ENCODE data around the gene GLOD5. TPM values are rescaled to one million over a fixed set of nuclear protein-coding genes. Genes with fewer than 3 reads are reported as not detected.

The GLOD5 gene
- total and polyA plus RNA-seq, 9 of the 15 experiments (the other 6 are each of a cell fraction or from before 2014, with no cell fraction given), result 0.27 to 4.4 (median 2.2) TPM

DNA sequence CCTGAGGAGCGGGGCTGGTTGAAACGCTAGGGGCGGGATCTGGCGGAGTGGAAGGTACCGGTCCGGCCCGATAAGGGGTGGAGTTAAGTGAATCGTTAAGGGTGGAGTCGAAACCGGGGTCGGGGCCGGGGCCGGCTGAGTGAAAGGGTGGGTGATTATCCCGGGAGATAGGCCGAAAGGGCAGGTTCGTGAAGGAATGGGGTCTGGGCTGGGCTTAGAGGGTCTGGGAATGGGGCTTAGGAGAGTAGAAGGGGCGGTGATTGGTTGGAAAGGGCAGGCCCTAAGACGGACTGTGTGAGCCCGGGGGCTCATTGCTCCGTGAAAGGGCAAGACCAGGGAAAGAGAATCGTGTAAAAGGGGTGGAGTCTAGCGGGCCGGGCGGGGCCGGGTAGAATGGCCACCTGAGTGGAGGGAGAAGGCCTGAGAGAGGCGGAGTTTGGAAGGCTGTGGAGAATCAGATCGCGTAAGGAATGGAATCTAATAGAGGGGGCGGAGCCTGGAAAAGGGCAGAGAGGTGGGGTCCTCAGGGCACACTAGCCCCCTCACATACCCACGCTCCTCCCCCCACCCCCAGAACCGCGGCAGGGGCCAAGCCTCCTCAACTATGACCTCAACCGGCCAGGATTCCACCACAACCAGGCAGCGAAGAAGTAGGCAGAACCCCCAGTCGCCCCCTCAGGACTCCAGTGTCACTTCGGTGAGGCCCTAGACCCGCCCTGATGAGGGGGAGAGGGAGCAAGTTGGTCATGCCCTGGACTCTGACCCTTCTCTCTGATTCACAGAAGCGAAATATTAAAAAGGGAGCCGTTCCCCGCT is 40.8 kb downstream of the GLOD5 start (continued):
- TF ChIP-seq ZNF699 (CRISPR knock-in tag; IDR thresholded peaks at IDR 0.05; ENCODE audit: insufficient replicate concordance) (no peak), ZNF764 (CRISPR knock-in tag; IDR thresholded peaks at IDR 0.05; ENCODE audit: low read depth) (no peak), PML (IDR thresholded peaks at IDR 0.05; ENCODE audit: low read length) (0 out of 2 replicates have a peak, but pooled peaks have one; percentile 51), HDAC3 (IDR thresholded peaks at IDR 0.05; ENCODE audit: borderline replicate concordance, partially characterized antibody) (no peak), CHD1 (IDR thresholded peaks at IDR 0.05; ENCODE audit: low read length) (peak; percentile 46), ZNF143 (CRISPR knock-in tag; IDR thresholded peaks at IDR 0.05) (no peak), SREBF2 (CRISPR knock-in tag; IDR thresholded peaks at IDR 0.05) (no peak), ELF4 (CRISPR knock-in tag; IDR thresholded peaks at IDR 0.05) (peak; percentile 95), POLR2G (IDR thresholded peaks at IDR 0.05; ENCODE audit: low read depth, low read length) (peak; percentile 76)
- TF ChIP-seq, protein P1, sequence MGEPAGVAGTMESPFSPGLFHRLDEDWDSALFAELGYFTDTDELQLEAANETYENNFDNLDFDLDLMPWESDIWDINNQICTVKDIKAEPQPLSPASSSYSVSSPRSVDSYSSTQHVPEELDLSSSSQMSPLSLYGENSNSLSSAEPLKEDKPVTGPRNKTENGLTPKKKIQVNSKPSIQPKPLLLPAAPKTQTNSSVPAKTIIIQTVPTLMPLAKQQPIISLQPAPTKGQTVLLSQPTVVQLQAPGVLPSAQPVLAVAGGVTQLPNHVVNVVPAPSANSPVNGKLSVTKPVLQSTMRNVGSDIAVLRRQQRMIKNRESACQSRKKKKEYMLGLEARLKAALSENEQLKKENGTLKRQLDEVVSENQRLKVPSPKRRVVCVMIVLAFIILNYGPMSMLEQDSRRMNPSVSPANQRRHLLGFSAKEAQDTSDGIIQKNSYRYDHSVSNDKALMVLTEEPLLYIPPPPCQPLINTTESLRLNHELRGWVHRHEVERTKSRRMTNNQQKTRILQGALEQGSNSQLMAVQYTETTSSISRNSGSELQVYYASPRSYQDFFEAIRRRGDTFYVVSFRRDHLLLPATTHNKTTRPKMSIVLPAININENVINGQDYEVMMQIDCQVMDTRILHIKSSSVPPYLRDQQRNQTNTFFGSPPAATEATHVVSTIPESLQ (CRISPR knock-in tag; IDR thresholded peaks at IDR 0.05), result no peak
